ENCODE measurements around the gene DNAH2.

- TF ChIP-seq POLR2AphosphoS5 (IDR thresholded peaks at IDR 0.05) = no peak
- no peak for TF ChIP-seq EP300 (IDR thresholded peaks at IDR 0.05)
- TF ChIP-seq CTCF (IDR thresholded peaks at IDR 0.05) = no peak
- TF ChIP-seq POLR2A (IDR thresholded peaks at IDR 0.05) = no peak
Measured at GRCh38 chr17:7843257-7843535, 125.7 kb downstream of the DNAH2 start.
